ENCODE measurements around the gene SYCE3.
A peak's percentile ranks its signal among the peaks of the same experiment; 100 is the strongest.
"Not testable (repeated sequence)": the region's sequence is repeated elsewhere in the genome, so short reads cannot be mapped to it uniquely, and the experiment has no call there.

Gene SYCE3

DNA sequence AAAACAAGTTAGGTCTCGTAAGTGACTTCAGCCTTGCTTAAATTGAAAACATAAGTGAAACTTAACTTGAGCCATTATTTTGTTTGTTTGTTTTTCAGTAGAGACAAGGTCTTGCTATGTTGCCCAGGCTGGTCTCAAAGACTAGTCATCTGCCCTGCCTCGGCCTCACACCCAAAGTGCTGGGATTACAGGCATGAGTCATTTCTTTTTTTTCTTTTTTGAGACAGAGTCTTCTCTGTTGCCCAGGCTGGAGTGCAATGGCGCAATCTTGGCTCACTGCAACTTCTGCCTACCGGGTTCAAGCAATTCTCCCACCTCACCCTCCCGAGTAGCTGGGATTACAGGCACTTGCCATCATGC lies 21.1 kb downstream of the SYCE3 start:
- H3K36me3 Mint-ChIP-seq (ENCODE audit: low read depth); H3K9me3 Mint-ChIP-seq; H3K27me3 Mint-ChIP-seq: not testable (repeated sequence)
- peaks cover 84% of the 10 kb centered on the region for H3K4me1 Mint-ChIP-seq (ENCODE audit: low read depth)
- H3K27ac Mint-ChIP-seq, result peak overlapping the region; percentile 96
- peak overlapping the region; percentile 27 for H3K4me3 Mint-ChIP-seq

DNA sequence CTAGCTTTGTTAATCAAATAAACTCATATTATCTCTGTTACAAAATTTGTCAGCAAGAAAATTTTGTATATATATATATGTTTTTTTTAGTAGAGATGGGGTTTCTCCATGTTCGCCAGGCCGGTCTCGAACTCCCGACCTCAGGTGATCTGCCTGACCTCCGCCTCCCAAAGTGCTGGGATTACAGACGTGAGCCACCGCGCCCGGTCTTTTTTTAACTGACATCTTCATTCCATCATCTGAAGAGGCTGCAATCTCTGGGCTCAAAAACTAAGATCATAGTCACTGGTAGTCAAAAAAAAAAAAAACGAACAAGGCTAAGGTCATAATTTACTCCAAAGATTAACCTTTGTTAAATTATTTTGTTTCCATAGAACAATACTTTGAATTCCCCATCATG lies 22.3 kb downstream of the SYCE3 start:
- H3K4me1 Mint-ChIP-seq (ENCODE audit: low read depth), result peaks cover 79% of the 10 kb centered on the region
- H3K4me3 Mint-ChIP-seq, result peak overlapping the region; percentile 41
- no peaks in the 10 kb centered on the region for H3K9me3 Mint-ChIP-seq
- peaks cover 8% of the 10 kb centered on the region for H3K36me3 Mint-ChIP-seq (ENCODE audit: low read depth)
- H3K27ac Mint-ChIP-seq, result peak overlapping the region; percentile 96
- no peaks in the 10 kb centered on the region for H3K27me3 Mint-ChIP-seq

DNA sequence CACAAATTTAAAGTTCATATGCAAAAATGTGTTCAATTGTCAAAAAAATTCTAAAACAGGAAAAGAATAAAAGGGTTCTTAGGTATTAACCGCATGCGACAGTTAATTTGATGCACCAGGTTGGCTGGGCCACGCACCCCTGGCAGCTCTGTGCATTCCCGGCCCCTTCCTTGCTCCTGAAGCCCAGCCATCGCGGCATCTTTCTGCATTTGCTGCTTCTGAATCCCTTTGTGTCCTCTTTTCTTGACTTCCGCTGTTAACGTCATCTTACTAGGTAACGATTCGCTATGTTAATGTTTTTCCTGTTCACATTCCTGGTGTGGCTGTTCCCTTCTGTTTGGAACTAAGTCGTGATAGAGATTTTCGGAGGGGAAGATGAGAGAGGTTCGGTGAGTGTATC lies 25.0 kb downstream of the SYCE3 start:
- Mint-ChIP-seq H3K27ac (peak overlapping the region; percentile 99), H3K27me3 (no peaks in the 10 kb centered on the region), H3K4me1 (ENCODE audit: low read depth) (peaks cover 86% of the 10 kb centered on the region), H3K4me3 (no peak overlapping the region), H3K36me3 (ENCODE audit: low read depth) (peaks cover 8% of the 10 kb centered on the region), H3K9me3 (no peaks in the 10 kb centered on the region)

DNA sequence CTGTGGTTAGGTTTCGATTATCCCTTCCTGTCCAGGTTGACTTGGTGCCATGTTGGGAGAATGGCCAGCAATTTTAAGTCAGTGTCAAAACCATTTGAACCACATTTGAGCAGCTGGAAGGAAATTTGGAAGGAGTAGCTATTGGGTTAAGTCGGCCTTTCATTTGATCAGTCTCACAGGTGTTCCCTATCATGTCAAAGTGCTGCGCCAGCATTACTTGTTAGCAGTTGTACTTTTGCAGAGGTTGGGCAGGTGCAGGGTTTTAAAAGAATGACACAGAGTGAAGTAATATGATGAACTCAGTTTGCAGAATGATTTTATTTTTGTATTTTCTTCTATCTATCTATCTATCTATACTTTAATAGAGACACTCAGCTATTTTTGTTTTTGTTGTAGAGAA lies 26.5 kb downstream of the SYCE3 start:
- Mint-ChIP-seq H3K9me3 (no peaks in the 10 kb centered on the region), H3K27ac (no peak overlapping the region), H3K4me3 (no peak overlapping the region), H3K4me1 (ENCODE audit: low read depth) (peaks cover 75% of the 10 kb centered on the region), H3K36me3 (ENCODE audit: low read depth) (no peaks in the 10 kb centered on the region), H3K27me3 (no peaks in the 10 kb centered on the region)

DNA sequence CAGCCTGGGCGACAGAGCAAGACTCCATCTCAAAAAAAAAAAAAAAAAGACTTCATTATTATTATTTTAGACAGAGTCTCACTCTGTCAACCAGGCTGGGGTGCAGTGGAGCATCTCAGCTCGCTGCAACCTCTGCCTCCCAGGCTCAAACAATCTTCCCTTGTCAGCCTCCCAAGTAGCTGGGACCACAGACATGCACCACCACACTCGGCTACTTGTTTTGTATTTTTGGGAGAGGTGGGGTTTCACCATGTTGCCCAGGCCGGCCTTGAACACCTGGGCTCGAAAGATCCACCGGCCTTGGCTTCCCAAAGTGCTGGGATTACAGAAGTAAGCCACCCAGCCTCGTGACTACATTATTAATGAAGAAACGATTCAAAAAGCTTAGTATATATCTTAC lies 27.6 kb downstream of the SYCE3 start:
- H3K4me1 Mint-ChIP-seq (ENCODE audit: low read depth), result peaks cover 64% of the 10 kb centered on the region

DNA sequence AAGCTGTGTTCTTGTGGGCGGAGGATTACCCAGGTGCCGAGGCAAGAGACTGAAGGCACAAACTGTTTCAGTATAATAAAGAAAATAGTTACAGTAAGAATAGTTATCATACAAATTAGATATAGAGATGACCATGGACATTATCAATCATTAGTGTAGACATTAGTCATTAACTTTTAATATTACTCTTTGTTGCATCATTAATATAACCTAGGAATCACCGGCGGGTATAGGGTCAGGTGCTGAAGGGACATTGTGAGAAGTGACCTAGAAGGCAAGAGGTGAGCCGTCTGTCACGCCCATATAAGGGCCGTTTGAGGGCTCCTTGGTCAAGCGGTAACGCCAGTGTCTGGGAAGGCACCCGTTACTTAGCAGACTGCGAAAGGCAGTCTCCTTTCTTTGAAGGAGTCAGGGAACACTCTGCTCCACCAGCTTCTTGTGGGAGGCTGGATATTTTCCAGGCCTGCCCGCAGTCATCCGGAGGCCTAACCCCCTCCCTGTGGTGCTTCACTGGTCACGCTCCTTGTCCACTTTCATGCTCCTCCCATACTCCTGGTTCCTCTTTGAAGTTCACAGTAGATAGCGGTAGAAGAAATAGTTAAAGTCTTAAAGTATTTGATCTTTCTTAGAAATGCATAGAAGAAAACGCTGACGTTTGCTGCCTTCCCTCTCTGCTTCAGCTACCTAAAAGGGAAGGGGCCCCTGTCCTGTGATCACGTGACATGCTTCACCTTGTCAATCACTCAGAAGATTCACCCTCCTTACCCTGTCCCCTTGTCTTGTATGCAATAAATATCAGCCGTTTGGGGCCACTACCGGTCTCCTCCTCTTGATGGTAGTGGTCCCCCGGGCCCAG lies 28.6 kb downstream of the SYCE3 start:
- not testable (repeated sequence) for H3K27me3 Mint-ChIP-seq; H3K9me3 Mint-ChIP-seq; H3K36me3 Mint-ChIP-seq (ENCODE audit: low read depth)
- Mint-ChIP-seq H3K4me3 (peak overlapping the region; percentile 92), H3K4me1 (ENCODE audit: low read depth) (peaks cover 53% of the 10 kb centered on the region), H3K27ac (peak overlapping the region; percentile 86)

More for the DNA sequence above, 27.6 kb downstream of the SYCE3 start:
- H3K9me3 Mint-ChIP-seq, result no peaks in the 10 kb centered on the region
- no peak overlapping the region for H3K27ac Mint-ChIP-seq
- no peak overlapping the region for H3K4me3 Mint-ChIP-seq
- H3K27me3 Mint-ChIP-seq, result no peaks in the 10 kb centered on the region
- no peaks in the 10 kb centered on the region for H3K36me3 Mint-ChIP-seq (ENCODE audit: low read depth)

DNA sequence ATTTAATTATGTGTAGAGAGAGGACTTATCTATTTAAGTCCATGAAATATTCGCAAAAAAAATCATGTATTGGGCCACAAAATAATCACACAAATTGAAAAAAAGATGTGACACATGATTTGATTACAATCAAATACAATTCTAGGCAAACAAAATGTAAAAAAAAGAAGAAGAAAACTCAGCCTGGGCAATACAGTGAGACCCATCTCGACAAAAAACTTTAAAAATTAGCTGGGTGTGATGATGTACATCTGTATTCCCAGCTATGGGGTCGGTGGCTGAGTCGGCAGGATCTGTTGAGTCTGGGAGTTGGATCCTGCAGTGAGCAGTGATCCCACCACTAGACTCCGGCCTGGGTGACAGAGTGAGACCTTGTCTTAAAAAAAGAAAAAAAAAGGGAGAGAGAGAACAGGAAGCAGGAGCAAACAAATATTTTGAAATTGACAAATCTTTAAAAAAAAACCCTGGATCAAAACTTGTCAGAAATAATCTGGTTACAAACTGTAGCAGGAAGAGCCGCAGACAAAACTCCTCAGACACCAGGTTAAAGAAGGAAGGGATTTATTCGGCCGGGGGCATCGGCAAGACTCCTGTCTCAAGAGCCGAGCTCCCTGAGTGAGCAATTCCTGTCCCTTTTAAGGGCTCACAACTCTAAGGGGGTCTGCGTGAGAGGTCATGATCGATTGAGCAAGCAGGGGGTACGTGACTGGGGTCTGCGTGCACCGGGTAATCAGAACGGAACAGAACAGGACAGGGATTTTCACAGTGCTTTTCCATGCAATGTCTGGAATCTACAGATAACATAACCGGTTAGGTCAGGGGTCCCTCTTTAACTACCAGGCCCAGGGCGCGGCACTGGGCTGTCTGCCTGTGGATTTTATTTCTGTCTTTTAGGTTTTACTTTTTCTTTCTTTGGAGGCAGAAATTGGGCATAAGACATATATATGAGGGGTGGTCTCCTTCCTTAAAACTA lies 29.6 kb downstream of the SYCE3 start:
- H3K4me3 Mint-ChIP-seq, result peak overlapping the region; percentile 92
- peaks cover 5% of the 10 kb centered on the region for H3K36me3 Mint-ChIP-seq (ENCODE audit: low read depth)
- H3K27me3 Mint-ChIP-seq, result no peaks in the 10 kb centered on the region
- peak overlapping the region; percentile 86 for H3K27ac Mint-ChIP-seq
- peaks cover 53% of the 10 kb centered on the region for H3K4me1 Mint-ChIP-seq (ENCODE audit: low read depth)
- no peaks in the 10 kb centered on the region for H3K9me3 Mint-ChIP-seq

DNA sequence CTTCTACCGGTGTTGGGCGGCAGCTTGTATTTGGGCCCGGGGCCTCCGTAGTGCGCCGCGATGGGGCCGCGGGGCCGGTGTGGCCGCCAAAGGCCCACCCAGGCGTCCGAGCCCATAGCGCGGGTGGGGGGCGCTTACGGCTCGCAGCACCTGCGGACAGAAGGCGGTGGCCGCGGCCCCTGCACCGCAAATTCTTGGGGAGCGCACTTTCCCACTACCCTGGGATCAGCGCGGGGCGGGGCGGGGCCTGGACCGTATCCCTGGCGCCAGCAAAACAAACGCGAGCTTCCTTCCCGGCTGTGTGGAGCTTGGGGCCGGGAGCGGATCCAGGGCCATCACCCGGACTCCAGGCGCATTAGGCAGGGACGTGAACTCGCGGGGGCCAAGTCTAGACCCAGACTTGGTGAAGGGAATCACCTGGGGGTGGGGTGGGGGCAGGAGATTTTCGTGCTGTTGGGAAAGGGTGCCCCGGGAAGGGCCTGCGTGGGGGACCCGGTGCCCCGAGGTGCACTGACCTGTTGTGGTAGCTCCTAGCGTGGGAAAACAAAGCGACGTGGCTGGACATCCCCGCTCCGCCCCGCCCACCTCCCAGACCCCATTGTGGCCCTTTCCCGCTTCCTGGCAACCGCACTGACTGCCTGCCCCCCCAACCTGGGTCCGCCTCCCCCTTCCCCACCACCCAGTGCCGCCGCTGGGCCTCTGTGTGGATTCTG lies 30.6 kb downstream of the SYCE3 start:
- Mint-ChIP-seq H3K9me3 (no peaks in the 10 kb centered on the region), H3K27me3 (no peaks in the 10 kb centered on the region), H3K4me1 (ENCODE audit: low read depth) (peaks cover 53% of the 10 kb centered on the region), H3K36me3 (ENCODE audit: low read depth) (peaks cover 13% of the 10 kb centered on the region), H3K27ac (peak overlapping the region; percentile 96), H3K4me3 (peak overlapping the region; percentile 92)

DNA sequence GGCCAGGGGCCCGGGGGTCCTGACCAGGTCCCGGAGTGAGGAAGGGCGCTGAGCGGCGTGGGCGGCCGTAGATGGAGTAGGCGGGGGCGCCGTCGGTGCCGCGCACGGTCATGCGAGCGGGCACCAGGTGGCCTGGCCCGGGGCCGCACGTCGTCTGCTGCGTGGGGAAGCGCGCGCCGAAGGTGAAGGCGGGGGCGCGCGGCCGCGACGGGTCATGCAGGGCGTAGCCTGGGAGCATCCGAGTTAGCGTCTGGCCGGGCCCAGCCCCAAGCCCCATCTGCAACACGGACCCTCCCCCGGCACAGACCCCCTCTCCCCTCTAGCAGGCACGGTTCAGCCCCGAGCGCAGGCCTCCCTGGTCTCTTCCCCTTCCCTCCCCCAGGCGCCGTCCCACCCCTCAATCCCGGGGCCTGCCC lies 31.2 kb downstream of the SYCE3 start:
- Mint-ChIP-seq H3K9me3 (no peaks in the 10 kb centered on the region), H3K4me1 (ENCODE audit: low read depth) (peaks cover 51% of the 10 kb centered on the region), H3K4me3 (peak overlapping the region; percentile 92), H3K36me3 (ENCODE audit: low read depth) (peaks cover 15% of the 10 kb centered on the region), H3K27me3 (no peaks in the 10 kb centered on the region), H3K27ac (peak overlapping the region; percentile 96)

DNA sequence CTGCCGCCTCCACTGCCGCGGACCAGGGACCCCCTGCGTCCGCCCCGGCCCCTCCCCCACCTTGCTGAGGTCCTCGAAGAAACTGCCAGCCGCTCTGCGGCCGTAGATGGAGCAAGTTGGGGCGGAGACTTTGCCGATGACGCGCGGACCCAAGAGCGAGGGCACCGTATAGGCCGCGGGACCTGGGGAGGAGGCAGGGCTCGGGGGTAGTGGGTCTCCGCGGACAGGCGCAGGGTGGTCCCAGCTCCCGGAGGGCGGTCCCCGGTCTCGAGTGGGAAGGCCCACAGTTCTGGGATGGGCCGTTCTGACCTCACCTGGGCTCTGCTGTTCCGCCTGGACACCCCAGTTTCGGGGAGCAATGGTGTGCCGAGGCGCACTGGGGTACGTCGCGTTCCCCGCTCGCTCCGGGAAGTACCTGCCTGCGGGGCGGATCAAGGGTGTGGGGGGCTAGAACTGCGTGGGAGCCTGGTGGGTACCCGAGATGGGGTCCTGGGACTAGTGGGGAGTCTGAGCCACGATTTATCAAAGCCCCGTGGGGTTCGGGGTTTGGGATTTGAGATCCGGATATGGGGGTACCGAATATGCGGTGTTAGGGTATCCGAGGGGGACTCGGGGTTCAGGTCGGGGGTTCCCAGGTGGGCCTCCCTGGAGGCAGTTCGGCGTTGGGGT lies 31.7 kb downstream of the SYCE3 start:
- Mint-ChIP-seq H3K27me3 (no peaks in the 10 kb centered on the region), H3K27ac (peak overlapping the region; percentile 96), H3K4me3 (peak overlapping the region; percentile 92), H3K9me3 (no peaks in the 10 kb centered on the region), H3K4me1 (ENCODE audit: low read depth) (peaks cover 47% of the 10 kb centered on the region), H3K36me3 (ENCODE audit: low read depth) (peaks cover 15% of the 10 kb centered on the region)

DNA sequence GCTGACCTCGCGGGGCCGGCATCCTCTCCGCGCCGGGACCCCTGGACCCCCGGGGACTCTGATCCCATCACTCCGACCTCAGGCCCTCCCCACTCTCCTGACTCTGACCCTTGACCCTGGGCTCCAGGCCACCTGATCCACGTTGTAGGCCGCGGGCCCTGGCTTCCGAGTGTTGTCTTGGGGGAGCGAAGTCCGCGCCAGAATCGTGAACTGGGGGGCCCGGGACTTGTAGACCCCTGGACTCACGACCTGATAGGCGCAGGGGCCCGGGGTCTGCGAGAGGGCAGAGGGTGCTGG lies 32.2 kb downstream of the SYCE3 start:
- Mint-ChIP-seq H3K9me3 (no peaks in the 10 kb centered on the region), H3K4me1 (ENCODE audit: low read depth) (peaks cover 47% of the 10 kb centered on the region), H3K27ac (peak overlapping the region; percentile 96), H3K36me3 (ENCODE audit: low read depth) (peaks cover 15% of the 10 kb centered on the region), H3K27me3 (no peaks in the 10 kb centered on the region), H3K4me3 (peak overlapping the region; percentile 92)

DNA sequence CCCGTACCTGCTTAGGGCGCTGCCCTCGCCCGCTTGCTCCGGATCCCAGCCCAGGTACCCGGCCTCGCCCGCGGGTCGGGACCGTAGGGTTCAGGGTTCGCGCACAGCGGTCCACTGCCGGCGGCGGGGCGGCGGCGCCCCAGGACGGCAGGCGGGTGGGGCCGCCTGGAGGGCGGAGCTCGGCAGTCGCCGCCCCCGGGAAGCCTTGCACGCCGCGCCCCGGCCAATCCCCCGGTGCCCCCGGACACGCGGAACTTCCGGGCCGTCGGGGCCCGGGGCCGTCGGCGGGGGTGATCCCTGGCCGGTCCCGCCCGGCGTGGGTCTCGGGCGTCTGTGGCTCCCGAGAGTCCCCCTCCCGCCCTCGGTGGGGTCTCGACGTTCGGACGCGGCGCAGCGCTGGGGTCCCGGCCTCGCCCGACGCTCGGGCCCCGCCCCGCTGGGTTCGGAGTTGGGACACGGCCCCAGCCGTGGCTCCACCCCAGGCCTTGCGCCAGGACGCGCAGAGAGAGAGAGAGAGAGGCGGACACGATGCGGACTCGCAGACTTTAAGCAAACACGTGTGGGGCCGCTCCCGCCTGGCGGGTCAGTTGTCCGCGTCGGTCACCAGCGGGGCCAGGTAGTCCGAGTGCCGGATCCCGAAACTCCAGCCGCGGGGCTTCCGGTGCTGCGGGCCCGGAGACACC lies 32.7 kb downstream of the SYCE3 start, which contains the start of gene TYMP:
Gene TYMP (minus strand): TSS at position 116 of the 683 bp plus-strand sequence. CDS start 303 bp downstream, outside the sequence.
- Mint-ChIP-seq H3K4me3 (peak within 1 kb of the TSS; percentile 92), H3K36me3 (ENCODE audit: low read depth) (peaks cover 15% of the 10 kb centered on the region), H3K27me3 (no peaks in the 10 kb centered on the region), H3K27ac (peak within 1 kb of the TSS; percentile 96), H3K4me1 (ENCODE audit: low read depth) (peaks cover 43% of the 10 kb centered on the region), H3K9me3 (no peaks in the 10 kb centered on the region)

DNA sequence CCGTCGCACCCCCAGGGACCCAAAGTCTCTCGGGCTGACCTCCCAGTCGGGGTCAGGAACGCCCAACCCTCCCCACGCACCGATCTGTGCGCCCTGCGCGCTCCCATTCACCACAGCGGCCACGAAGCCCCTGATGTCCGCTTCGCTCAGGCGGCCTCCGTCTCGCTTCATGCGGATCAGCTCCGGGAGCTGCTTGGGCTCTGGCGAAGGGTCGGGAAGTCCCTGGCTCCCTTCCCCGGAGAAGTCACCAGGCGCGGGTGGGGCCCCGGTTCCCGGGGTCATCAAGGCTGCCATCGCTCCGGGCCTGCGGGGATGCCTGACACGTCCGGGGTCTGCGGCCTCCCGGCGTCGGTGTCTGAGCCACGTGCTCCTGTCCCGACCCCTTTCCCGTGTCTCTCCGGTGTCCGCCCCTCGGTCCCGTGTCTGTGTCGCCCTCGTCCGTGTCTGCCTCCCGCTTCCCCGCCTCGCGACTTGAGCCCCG lies 33.3 kb downstream of the SYCE3 start:
- Mint-ChIP-seq H3K9me3 (no peaks in the 10 kb centered on the region), H3K27me3 (no peaks in the 10 kb centered on the region), H3K4me3 (peak overlapping the region; percentile 84), H3K4me1 (ENCODE audit: low read depth) (peaks cover 45% of the 10 kb centered on the region), H3K36me3 (ENCODE audit: low read depth) (peaks cover 20% of the 10 kb centered on the region), H3K27ac (peak overlapping the region; percentile 58)
